DMS153 treated with DMSO at 0.1 percent for 48 hours (cell line): ENCODE results near the gene QRICH2.
"Not testable (repeated sequence)": the region's sequence is repeated elsewhere in the genome, so short reads cannot be mapped to it uniquely, and the experiment has no call there.

Source experiments
- DNase-seq: peaks from one replicate; lab custom pipeline; 2025; ENCODE audit not compliant: unreplicated experiment; lab: John Stamatoyannopoulos, UW

Gene QRICH2

GRCh38 chr17:76268015-76268749 lies 39.9 kb downstream of the QRICH2 start:
- no peak for DNase-seq

- not testable (repeated sequence) for DNase-seq
Observed at GRCh38 chr17:76267581-76268001, 40.5 kb downstream of the QRICH2 start.

- no peak for DNase-seq
Observed at GRCh38 chr17:76267051-76267576, 41.0 kb downstream of the QRICH2 start.

- no peak for DNase-seq
Observed at GRCh38 chr17:76266244-76266938, 41.7 kb downstream of the QRICH2 start.

GRCh38 chr17:76265624-76266243 lies 42.3 kb downstream of the QRICH2 start:
- no peak for DNase-seq

- peak; percentile 96 for DNase-seq
Observed at GRCh38 chr17:76264755-76265623, 43.1 kb downstream of the QRICH2 start, which contains the start of gene UBALD2. Gene UBALD2 (plus strand): TSS chr17:76265348. CDS start chr17:76265506, 158 bp downstream.

GRCh38 chr17:76264425-76264754 lies 43.7 kb downstream of the QRICH2 start:
- DNase-seq = no peak

- DNase-seq = no peak
Observed at GRCh38 chr17:76263896-76264295, 44.2 kb downstream of the QRICH2 start.

- peak; percentile 70 for DNase-seq
Observed at GRCh38 chr17:76262732-76263344, 45.2 kb downstream of the QRICH2 start.

- peak; percentile 72 for DNase-seq
Observed at GRCh38 chr17:76261421-76262215, 46.5 kb downstream of the QRICH2 start.

- no peak for DNase-seq
Observed at GRCh38 chr17:76260669-76261068, 47.4 kb downstream of the QRICH2 start.

- no peak for DNase-seq
Observed at GRCh38 chr17:76260220-76260619, 47.9 kb downstream of the QRICH2 start.

GRCh38 chr17:76256430-76257050 lies 51.5 kb downstream of the QRICH2 start:
- DNase-seq = not testable (repeated sequence)

GRCh38 chr17:76255801-76256429 lies 52.2 kb downstream of the QRICH2 start:
- DNase-seq = no peak

- DNase-seq = no peak
Observed at GRCh38 chr17:76254275-76254674, 53.8 kb downstream of the QRICH2 start.

- no peak for DNase-seq
Observed at GRCh38 chr17:76253841-76254240, 54.2 kb downstream of the QRICH2 start.

GRCh38 chr17:76252967-76253766 lies 54.9 kb downstream of the QRICH2 start:
- not testable (repeated sequence) for DNase-seq
